ENCODE data around the gene KCTD20. TPM values are rescaled to one million over a fixed set of nuclear protein-coding genes. Genes with fewer than 3 reads are reported as not detected.
A peak's percentile ranks its signal among the peaks of the same experiment; 100 is the strongest.

Gene KCTD20
- total RNA-seq, 4 donors from 2014 or later: 48.6 to 64.9 (median 51.8) TPM

- WGBS, 2 donors: 87 to 89% methylated on average over 4 of the region's 4 CpGs
- Histone ChIP-seq H3K36me3 (peaks cover 0 to 81% (median 0%) of the 10 kb centered on the region in 3 donors), H3K27me3 (no peaks in the 10 kb centered on the region), H3K27ac (no peak overlapping the region), H3K9me3 (no peaks in the 10 kb centered on the region), H3K4me1 (peaks cover 0 to 18% (median 4%) of the 10 kb centered on the region in 4 donors), H3K4me3 (no peak overlapping the region)
- TF ChIP-seq POLR2A (IDR thresholded peaks at IDR 0.05): no peak
- TF ChIP-seq, protein P1, sequence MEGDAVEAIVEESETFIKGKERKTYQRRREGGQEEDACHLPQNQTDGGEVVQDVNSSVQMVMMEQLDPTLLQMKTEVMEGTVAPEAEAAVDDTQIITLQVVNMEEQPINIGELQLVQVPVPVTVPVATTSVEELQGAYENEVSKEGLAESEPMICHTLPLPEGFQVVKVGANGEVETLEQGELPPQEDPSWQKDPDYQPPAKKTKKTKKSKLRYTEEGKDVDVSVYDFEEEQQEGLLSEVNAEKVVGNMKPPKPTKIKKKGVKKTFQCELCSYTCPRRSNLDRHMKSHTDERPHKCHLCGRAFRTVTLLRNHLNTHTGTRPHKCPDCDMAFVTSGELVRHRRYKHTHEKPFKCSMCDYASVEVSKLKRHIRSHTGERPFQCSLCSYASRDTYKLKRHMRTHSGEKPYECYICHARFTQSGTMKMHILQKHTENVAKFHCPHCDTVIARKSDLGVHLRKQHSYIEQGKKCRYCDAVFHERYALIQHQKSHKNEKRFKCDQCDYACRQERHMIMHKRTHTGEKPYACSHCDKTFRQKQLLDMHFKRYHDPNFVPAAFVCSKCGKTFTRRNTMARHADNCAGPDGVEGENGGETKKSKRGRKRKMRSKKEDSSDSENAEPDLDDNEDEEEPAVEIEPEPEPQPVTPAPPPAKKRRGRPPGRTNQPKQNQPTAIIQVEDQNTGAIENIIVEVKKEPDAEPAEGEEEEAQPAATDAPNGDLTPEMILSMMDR (IDR thresholded peaks at IDR 0.05): no peak
- TF ChIP-seq EP300 (IDR thresholded peaks at IDR 0.05): no peak
- no peak for DNase-seq (ENCODE audit: low spot score in 2 of 2)
Measured at GRCh38 chr6:36492092-36492491, 49.3 kb downstream of the KCTD20 start.

DNA sequence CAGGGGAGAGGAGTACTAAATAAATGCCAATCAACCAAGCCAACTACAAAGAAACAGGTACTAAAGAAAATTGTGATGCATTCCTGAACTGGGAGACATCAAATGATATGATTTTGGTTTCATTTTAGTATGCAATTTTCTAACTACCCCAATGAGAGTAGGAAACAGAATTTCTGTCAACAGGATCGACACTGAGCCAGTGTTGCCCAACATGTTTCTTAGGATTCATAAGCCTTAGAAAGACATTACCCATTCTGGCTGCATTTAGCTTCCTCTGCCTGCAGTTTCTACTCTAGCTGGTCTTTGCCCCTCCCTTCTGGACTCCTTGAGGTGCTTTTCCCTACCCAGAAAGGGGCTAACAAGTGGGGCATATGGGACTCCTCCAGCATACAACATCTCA, 49.8 kb downstream of the KCTD20 start:
- no peak for TF ChIP-seq POLR2A (IDR thresholded peaks at IDR 0.05)
- no peak for TF ChIP-seq EP300 (IDR thresholded peaks at IDR 0.05)
- TF ChIP-seq, protein P1 (IDR thresholded peaks at IDR 0.05): no peak
- no peak for DNase-seq (ENCODE audit: low spot score in 2 of 2)
- H3K4me3 ChIP-seq: no peak overlapping the region
- H3K4me1 ChIP-seq: peaks cover 0 to 18% (median 4%) of the 10 kb centered on the region in 4 donors
- H3K27ac ChIP-seq: no peak overlapping the region
- WGBS, 2 donors: 94 to 96% methylated on average over 1 of the region's 1 CpG
- H3K36me3 ChIP-seq: peaks cover 0 to 81% (median 0%) of the 10 kb centered on the region in 3 donors
- H3K9me3 ChIP-seq: no peaks in the 10 kb centered on the region
- H3K27me3 ChIP-seq: no peaks in the 10 kb centered on the region

DNA sequence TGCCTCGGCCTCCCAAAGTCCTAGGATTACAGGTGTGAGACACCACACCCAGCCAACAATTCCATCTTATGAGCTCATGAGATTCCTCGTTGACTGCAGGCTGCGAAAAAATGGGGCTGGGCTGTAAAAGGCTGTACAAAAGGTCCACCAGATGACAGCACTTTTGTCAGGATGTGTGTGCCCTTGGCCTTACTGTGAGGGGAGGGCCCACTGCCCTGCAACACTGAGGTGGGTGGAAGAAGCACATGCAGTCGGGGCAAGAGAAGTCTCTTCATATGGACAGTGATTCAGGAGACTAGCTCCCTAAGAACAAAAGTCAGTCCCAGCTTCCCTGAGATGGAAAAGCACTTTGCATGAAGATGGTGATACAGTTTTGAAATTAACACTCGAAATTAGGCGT, 50.5 kb downstream of the KCTD20 start:
- H3K36me3 ChIP-seq: peaks cover 0 to 81% (median 0%) of the 10 kb centered on the region in 3 donors
- H3K27me3 ChIP-seq: no peaks in the 10 kb centered on the region
- peaks cover 0 to 18% (median 4%) of the 10 kb centered on the region in 4 donors for H3K4me1 ChIP-seq
- no peak overlapping the region for H3K4me3 ChIP-seq
- DNase-seq (ENCODE audit: low spot score in 2 of 2): no peak
- peak overlapping the region in 1 of 4 donors; percentile 49 for H3K27ac ChIP-seq
- no peak for TF ChIP-seq EP300 (IDR thresholded peaks at IDR 0.05)
- TF ChIP-seq POLR2A (IDR thresholded peaks at IDR 0.05): no peak
- TF ChIP-seq, protein P1 (IDR thresholded peaks at IDR 0.05): no peak
- no peaks in the 10 kb centered on the region for H3K9me3 ChIP-seq
- WGBS, 2 donors: 68 to 76% methylated on average over 6 of the region's 6 CpGs

GRCh38 chr6:36493859-36494258, 51.1 kb downstream of the KCTD20 start:
- TF ChIP-seq, protein P1 (IDR thresholded peaks at IDR 0.05): no peak
- TF ChIP-seq EP300 (IDR thresholded peaks at IDR 0.05) (peak in 1 of 2 donors; percentile 49), POLR2A (IDR thresholded peaks at IDR 0.05) (no peak)
- H3K4me3 ChIP-seq: no peak overlapping the region
- peak overlapping the region in 1 of 4 donors; percentile 49 for H3K27ac ChIP-seq
- WGBS, 2 donors: 48 to 55% methylated on average over 2 of the region's 2 CpGs
- peaks cover 0 to 81% (median 0%) of the 10 kb centered on the region in 3 donors for H3K36me3 ChIP-seq
- H3K4me1 ChIP-seq: peaks cover 0 to 20% (median 4%) of the 10 kb centered on the region in 4 donors
- DNase-seq (ENCODE audit: low spot score in 2 of 2): no peak
- H3K9me3 ChIP-seq: no peaks in the 10 kb centered on the region
- H3K27me3 ChIP-seq: no peaks in the 10 kb centered on the region

DNA sequence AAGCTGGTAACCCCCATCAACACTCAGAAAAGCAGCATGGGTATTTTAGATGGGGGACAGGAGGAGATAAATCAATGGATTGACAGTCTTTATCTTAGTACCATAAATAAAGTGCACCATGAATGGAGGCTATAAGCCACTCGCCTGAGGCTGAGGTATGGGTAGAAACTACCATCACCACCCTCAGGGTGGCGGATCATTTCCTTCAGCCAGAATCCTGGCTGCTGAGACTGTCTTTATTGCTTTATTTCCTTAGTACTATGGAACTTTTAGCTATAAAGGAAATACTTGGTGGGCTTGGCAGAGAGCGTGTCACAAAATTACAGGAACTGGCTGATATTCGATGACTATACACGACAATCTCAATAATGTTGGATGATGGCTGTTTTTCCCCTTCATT, 52.3 kb downstream of the KCTD20 start:
- no peak for TF ChIP-seq EP300 (IDR thresholded peaks at IDR 0.05)
- no peak for TF ChIP-seq POLR2A (IDR thresholded peaks at IDR 0.05)
- TF ChIP-seq, protein P1 (IDR thresholded peaks at IDR 0.05): no peak
- no peaks in the 10 kb centered on the region for H3K27me3 ChIP-seq
- peaks cover 0 to 83% (median 0%) of the 10 kb centered on the region in 3 donors for H3K36me3 ChIP-seq
- H3K4me1 ChIP-seq: peaks cover 0 to 27% (median 4%) of the 10 kb centered on the region in 4 donors
- no peak for DNase-seq (ENCODE audit: low spot score in 2 of 2)
- H3K9me3 ChIP-seq: no peaks in the 10 kb centered on the region
- WGBS, 2 donors: 94 to 97% methylated on average over 5 of the region's 5 CpGs
- H3K4me3 ChIP-seq: no peak overlapping the region
- H3K27ac ChIP-seq: no peak overlapping the region

Measured in tibial nerve (tissue), 4 donors.